SK-MEL-5 (cell line): Measurements from ENCODE around the gene NFIB. TPM values are rescaled to one million over a fixed set of nuclear protein-coding genes. Genes with fewer than 3 reads are reported as not detected.

Experiments used
- DNase-seq: peaks from one replicate; pipeline ENCODE4 v3.0.0-alpha.2; 2016; ENCODE audit warnings: low read depth, low spot score
- in situ Hi-C: cut with HindIII; loops from 2 replicates; pipeline ENCODE4 v1.10.0; 2016; ENCODE audit warnings: low sequenced_read_pairs, high pct_unique_total_duplicates, low pct_unique_long_range_greater_than_20kb
- total RNA-seq: library from RNA; depleted of rRNA; stranded (reverse); fragments of >200 nt; shearing (Covaris generic); gene quantifications from 2 replicates; pipeline ENCODE4 v1.2.3, GENCODE V29; 2014

NFIB gene
- total RNA-seq, 1 experiment from 2014 or later, result 11.7 TPM

DNA sequence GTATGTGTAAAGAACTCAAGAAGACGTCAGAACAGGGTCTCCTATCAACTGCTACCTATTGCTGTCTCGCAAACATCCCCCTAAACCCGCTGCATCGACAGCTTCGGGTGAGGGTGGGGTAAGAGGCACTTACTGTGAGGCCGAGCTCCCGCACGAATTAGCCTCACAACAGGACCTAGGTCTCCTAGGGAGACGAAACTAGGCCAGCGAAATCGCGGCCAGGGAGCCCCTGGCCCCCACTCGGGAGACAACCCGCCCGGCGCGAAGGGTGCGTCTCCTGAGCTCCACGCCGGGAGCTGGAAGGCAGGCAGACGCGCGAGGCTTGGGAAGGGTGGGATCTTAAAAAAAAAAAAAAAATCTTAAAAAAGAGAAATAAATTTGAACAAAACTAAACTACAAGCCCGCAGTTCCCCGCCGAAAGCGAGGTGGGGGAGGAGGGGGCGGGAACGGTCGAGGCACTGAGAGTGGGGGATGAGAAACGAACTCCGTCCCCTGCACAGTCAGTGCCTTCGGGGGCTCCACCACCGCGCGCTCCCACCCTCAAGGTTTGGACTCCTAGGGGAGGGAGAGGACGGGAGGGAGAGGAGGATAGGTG, 33.0 kb upstream of the NFIB start:
- no peak for DNase-seq
- in situ Hi-C loops, result no loop called here

DNA sequence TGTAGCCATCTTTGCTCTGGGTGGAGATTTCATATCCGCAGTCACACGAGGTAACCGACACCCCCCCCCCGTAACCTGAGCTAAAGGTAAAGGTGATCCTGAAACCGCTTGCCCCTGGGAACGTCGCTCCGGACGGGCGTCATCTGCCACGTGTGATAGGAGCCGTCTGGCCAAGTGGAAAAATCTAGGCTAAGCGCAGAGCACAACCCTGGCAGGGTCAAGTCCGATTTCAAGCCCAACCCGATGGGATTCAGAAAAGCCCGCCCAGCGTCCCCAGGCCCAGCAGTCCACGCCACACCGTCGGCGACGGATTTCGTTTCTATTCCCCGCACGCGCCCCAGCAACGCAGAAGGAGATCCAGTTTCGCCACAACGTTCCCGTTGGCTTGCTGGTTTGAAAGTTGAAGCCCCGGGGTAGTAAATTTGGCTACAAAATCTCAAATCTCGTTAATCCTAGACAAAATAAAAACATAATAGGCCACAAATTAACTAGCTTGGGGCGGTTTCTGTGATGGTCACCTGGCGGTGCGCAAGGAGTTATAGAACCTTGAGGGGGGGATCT, 32.4 kb upstream of the NFIB start:
- DNase-seq, result no peak
- in situ Hi-C loops, result no loop called here

DNA sequence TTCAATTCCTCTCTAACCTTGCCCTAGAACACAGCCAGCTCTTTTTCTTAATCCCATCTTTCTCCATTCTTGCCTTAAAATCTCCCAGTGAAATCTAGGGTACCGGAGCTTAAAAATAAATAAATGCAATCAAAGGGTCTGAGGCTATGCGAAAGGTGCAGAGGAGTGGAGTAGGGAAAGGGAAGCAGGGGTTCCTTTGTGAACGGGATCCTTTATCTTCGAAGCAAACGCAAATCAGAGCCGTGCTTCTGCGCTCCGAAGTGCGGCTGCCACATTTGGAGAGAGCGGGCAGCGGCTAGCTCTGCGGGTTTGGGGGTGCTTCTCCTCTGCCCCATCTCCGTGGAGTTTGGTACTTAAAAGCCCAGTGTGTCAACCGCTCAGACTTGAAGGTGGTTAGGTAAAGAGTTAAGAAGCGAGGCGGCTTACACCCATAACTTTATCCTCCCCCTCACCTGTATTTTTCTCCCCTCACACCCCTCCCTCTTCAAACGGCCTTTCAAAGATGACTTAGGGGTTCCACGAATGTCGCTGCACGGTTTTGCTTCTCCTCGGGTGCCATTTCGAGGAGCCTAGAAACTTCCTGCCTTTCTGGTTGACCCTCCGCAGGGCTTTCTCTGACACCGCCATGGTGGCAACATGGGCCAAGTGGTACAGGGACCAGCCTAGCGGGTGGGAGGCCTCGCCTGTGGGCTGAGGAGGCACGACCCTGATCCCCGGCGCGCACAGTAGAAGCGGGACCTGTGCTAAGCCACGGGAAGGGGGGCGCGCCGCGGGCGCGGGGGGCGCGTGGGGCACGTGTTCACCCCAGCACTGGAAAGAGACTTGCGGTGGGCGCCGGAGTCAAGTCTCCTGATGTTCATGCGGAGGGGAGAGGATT, 31.7 kb upstream of the NFIB start:
- in situ Hi-C loops, result no loop called here
- no peak for DNase-seq

DNA sequence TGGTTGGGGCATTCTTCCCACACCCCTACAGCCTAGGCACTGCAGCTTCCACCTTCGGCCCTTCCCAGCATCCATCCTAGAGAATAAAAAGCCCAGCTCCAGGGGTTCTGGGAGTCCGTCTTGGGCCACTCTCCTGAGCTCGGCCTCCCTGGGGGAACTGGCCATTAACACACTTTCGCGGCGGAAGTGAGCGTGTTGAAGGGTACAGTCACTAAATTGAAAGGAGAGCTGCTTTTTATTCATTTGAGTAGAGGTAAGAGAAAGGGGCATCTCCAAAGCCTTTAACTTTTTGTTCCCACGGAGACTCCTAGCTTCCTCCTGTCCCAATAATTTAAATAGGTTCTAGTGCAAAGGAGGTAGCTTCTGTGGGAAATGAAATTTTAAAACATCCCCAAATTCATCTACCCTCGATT, 31.0 kb upstream of the NFIB start:
- no peak for DNase-seq
- in situ Hi-C loops, result no loop called here

DNA sequence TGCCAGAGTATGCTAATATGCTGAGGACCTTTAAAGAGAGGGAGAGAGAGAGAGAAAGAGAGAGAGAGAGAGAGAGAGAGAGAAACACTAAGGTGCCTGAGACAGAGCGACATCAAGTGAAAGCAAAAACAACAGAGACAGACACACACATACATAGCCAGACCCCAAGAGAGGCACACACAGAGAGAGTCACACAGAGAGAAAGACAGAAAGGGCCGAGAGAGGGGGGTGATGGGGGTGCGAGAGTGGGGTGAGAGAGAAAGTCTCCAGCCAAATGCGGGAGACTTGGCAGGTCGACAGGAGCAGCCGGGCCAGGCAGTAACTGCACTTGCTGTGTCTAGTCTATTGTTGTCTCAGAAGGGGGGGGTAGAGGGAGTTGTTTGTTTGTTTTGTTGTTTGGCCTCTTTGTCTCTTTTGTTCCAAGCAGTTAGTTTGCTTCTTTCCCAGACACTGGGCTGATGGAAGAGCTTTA, 30.1 kb upstream of the NFIB start:
- in situ Hi-C loops, result no loop called here
- DNase-seq, result no peak

DNA sequence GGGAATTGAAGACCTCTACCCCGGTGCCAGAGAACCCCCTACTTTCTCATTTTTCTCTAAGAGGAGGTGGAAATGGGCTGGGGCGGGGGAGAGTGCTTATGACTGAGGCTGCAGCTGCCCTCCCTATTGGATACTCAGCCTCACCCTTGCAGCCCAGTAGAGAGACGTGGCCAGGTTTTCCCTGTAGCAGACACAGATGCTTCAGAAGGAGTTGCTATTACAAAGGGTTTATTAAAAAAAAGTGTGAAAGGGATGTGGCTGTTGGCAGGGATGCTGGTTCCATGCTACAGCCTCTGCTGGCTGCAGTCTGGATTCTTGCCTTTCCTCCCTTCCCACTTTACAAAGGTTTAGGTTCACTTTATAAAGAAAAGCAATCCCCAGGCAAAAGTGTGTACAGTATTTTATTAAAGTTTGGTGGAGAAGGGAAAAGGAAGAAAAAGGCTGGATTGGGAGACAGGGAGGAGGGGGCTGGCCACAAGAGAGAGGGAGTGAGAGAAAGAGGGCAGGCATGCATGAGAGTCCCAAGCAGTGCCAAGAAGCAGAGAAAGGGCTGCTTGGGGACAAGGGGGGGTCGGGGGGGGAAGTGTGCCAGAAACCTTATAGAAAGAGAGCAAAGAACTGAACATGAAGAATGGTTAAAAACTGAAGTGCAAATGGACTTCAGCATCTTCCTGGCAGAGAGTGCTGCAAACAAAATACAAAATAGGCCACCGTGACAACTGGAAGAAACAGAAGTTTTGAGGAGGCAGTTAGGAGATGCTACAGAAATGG, 29.5 kb upstream of the NFIB start:
- DNase-seq, result no peak
- in situ Hi-C loops, result no loop called here

DNA sequence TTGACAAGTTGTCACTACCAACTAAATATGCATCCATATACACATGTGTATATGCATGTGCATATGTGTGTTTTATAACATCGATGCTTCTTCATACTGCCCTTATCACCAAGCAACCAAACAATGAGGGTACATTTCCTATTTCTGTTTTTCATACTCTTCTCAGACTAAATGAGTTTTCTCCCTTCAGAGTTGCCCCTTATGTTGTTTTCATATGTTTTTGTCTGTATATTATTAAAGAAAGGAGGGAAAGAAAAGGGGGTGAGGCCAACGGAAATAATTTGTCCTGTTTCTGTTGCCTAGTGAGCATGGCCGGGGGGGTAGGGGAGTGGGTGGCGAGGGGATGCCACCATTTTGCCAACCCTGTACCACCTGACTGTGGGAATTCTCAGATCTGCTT, 28.8 kb upstream of the NFIB start:
- no peak for DNase-seq
- in situ Hi-C loops, result no loop called here

DNA sequence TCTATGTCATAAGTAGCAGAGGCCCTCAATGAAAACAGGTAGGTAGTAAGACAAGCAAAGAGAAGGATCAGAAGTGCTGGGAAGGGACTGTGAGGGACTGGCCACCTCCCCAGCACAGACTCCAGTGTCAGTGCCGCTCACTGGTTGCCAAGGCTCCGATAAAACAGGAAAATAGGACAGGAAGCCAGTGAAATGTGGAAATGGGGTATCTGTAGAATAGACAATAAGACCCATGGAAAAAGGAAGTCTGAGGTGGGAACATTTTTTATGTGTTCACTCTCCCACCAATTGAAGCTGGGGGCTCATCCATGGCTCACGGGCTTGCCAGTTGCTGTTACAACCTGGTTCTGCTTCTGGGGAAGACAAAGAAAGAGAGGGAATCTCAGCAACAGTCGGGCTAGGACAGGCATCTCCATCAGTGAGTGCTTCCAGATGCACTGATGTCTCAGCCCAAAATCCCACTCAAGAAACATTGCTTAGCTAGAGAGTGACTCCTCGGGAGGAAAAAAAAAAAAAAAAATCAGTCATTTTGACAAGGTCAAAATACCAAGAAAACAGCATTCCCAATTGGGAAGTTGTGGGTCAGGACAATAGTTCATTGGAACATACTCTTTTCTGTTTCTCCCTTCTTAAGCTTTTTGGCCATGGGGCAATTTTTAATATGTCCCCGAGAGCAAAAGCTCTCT, 27.6 kb upstream of the NFIB start:
- in situ Hi-C loops, result no loop called here
- DNase-seq, result no peak

DNA sequence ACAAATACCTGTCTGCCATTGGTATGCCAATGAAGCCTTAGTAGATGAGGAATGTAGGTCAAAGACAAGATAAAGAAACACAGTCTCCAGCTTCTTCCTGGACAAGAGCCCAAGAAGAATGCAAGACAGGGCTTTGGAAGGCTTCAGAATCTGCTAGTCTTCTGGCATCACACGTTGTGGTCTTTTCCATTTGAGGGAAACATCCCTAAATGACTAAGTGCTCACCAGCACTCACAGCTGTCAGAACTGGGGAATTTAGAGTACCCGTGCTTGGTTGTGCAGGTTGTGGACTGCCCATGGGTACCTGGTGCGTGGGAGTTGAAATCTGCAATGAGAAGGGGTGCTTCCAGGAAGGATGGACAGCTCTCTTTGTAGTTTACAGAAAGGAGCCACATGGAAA, 27.1 kb upstream of the NFIB start:
- in situ Hi-C loops, result no loop called here
- DNase-seq, result no peak

DNA sequence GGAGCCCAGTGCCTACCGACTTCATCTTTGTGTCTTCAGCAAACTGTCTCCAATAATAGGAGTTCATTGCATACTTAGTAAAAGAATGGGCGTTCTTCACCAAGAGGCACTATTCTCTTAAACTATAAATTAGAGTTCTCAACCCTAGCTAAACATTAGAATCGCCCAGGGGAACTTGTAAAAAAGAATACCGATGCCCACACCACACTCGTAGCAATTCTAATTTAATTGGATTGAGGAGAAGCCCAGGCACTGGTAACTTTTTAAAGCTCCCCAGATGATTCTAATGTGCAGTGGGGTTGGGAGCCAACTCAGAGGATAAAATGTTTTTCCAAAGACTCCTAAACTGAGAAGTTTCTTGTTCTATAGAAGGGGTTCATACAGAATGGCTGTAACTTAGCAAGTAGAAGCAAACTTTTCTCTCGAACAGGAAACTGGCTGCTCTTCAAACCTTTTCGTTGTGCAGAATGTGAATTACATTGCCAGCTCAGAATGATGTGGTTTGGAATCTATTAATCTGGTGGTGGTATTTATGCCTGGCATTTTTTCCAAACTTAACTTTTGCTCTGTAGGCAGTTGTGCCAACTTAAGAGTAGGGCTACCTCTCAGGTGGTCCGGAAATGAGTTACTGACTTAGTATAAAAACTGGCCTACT, 26.4 kb upstream of the NFIB start:
- no peak for DNase-seq
- in situ Hi-C loops, result no loop called here

DNA sequence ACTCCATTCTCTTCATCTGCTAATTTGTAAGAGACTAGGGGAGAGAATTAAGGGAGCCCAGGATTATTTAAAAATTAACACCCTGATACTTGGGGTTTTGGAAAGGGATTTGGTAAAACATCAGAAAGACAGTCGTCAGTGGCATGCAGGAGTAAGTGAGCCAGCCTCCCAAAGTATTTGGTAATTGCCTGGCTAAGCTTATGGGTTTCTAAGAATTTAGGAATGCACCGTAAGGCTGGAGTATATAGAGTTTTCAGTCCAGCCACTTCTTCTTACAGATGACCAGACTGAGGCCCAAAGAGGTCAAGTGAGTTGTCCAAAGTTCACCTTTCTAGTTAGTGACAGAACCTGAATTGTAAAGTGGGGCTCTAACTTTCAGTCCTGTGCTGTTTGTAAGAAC, 25.8 kb upstream of the NFIB start:
- in situ Hi-C loops, result no loop called here
- no peak for DNase-seq

DNA sequence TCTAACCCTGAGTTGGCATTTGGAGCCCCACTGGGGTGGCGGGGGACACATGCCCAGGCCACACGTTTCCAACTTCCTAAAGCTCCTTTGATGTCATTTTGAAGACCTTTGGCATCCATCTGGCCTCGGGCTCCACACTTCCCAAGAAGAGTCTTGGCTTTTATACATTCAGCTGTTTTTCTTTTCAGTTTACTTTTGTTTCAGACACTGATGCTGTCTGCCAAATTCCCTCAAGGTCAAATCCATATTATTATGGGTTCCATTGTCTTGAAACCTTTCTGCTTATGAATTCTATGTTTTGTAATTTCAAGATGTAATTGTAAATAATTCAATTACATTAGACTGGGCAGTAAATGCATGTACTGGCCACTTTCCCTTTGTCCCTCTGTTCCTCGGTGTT, 23.7 kb upstream of the NFIB start:
- no peak for DNase-seq
- in situ Hi-C loops, result no loop called here

DNA sequence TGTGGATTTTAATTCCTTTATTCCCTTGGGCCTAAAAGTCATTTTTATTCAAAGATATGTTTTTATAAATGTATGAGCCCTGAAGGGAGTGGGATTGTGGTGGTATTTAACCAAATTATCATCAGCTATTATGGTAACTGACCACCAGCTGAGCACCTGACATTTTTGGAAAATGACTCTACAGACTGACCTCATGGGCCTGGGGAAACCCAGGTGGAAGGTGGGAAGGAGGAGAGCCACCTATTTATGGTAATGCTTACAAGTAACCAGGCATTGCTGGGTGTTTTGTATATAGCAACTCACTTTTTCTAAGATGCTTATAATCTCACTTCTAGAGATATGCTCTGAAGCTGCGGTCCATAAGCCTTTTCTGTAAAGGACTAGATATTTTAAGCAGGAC, 22.3 kb upstream of the NFIB start:
- DNase-seq, result no peak
- in situ Hi-C loops, result no loop called here

DNA sequence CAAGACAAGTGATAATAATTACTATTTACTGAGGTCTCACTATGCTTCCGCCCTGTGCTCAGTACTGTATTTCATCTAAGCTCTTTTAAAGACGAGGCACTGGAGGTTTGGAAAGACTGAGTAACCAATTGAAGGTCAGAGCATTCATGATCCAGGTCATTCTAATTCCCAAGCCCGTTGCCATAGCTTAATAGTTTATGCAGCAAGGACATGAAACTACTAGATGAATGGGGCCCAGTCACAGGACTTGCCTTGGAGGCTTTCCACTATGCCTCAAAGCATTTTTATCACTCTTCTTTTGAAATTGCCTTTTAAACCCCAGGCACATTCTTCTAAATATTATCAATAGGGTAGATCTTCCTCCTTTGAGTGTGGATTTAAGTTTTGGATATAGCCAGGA, 17.2 kb upstream of the NFIB start:
- in situ Hi-C loops, result no loop called here
- DNase-seq, result peak; percentile 50

DNA sequence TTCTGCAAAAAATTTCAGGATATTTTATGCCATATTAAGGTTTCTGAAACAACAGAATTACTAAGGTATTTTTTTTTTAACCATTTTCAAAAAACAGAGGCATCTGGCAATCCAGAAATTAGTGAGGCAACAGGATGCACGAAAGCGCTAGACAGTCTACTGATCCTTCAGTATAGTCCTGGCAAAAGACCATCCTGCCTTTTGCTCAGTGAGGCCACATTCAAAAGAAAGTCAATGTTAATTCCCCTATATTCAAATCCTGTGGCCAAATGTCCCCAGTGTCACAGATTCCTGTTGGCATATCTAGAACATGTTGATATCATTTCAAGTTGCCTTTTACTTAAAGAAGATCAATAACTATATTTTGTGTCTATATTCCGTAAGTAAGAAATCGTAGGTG, 13.1 kb upstream of the NFIB start:
- in situ Hi-C loops, result no loop called here
- no peak for DNase-seq

DNA sequence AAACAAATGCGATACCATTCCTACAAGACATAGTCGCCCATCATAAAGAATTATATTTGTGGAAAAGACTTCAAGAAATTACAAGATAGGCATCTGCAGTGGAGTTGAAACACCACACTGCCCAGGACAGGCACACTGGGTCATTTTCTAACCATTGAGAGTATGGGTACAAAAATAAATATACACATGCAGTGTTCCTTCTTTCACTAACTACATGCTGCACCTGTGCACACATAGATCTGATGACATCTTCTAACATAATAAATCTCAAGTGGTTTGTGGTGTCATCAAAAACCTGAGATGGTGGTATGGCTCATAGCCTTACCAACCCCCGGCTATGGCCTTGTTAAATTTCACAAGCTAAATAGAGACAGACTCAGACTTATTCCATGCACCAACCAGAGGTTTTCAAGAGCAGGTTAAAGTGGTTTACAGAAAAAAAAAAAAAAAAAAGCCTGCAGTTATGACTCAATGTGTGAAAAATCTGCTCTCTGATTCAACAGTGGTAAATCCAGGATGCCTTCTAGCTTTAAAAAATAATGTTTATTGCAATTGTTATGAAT, 12.4 kb upstream of the NFIB start:
- in situ Hi-C loops, result no loop called here
- no peak for DNase-seq

DNA sequence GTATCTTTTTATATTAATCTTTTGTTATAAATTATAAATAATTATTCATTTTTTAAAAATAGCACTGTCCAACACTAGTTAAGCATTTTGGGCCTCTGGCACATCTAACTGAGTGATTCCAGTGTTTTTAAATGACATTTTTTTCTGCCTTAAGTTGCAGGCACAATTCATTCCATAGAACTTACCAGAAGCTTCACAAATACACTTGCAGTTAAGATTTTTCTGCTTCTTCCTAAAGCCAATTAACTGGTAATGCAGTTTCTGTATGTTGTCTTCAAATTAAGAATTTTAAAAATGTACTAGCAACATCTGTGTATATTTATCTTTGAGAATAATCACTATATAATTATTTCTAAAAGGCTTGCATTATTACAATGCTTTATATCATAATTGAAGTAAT, 11.2 kb upstream of the NFIB start:
- in situ Hi-C loops, result no loop called here
- DNase-seq, result no peak
